Suprapubic skin (tissue), 4 donors: ENCODE results near the gene ADM2. TPM values are rescaled to one million over a fixed set of nuclear protein-coding genes. Genes with fewer than 3 reads are reported as not detected.

ENCODE experiments used
- DNase-seq, 2 donors: peaks; one replicate each; pipeline ENCODE4 v3.0.0-alpha.2; 2019; ENCODE audit warnings: low spot score in 2 of 2
- H3K27ac ChIP-seq: fragments of 200-600 bp; sonication (generic); one replicate; pipeline ENCODE4 v1.5.1; 2019
- H3K27me3 ChIP-seq: fragments of 200-600 bp; sonication (generic); one replicate; pipeline ENCODE4 v1.5.1; 2019
- H3K36me3 ChIP-seq: fragments of 200-600 bp; sonication (generic); one replicate; pipeline ENCODE4 v1.5.1; 2019
- H3K4me1 ChIP-seq: fragments of 200-600 bp; sonication (generic); one replicate; pipeline ENCODE4 v1.5.1; 2019
- H3K4me3 ChIP-seq: fragments of 200-600 bp; sonication (generic); one replicate; pipeline ENCODE4 v1.5.1; 2019; ENCODE audit warnings: mild to moderate bottlenecking
- H3K9me3 ChIP-seq: fragments of 200-600 bp; sonication (generic); one replicate; pipeline ENCODE4 v1.5.1; 2019
- EP300 ChIP-seq: sonication (generic); formaldehyde crosslinking; IDR thresholded peaks from one replicate; pipeline ENCODE4 v1.6.1; 2017; ENCODE audit warnings: antibody characterized with exemption
- POLR2A ChIP-seq, 2 donors: fragments of 450-650 bp; IDR thresholded peaks; one replicate each; pipeline ENCODE4 v1.6.1; 2017; ENCODE audit warnings: antibody characterized with exemption in 2 of 2, mild to moderate bottlenecking in 2 of 2, moderate library complexity in 2 of 2
- POLR2AphosphoS5 ChIP-seq, 3 donors: sonication (generic); formaldehyde crosslinking; IDR thresholded peaks; one replicate each; pipeline ENCODE4 v1.6.1; 2017; ENCODE audit warnings: antibody characterized with exemption in 3 of 3
- WGBS: methylation state at CpG from one replicate; pipeline ENCODE4 v1.1.5; 2018; 5-methylcytosine and 5-hydroxymethylcytosine counted together
- total RNA-seq, 4 donors: library from RNA; depleted of rRNA; stranded (reverse); fragments of >200 nt; gene quantifications; one replicate each; pipeline ENCODE4 v1.1.0, GENCODE V29; 2016
- TF ChIP-seq, protein P1 (sequence below), 2 donors: fragments of 200-600 bp in 1 of 2; fragments of 450-650 bp in 1 of 2; sonication (generic) in 1 of 2; IDR thresholded peaks; one replicate each; pipeline ENCODE4 v1.5.1; 2016 to 2019; ENCODE audit warnings: antibody characterized with exemption in 2 of 2, mild to moderate bottlenecking in 1 of 2, moderate library complexity in 1 of 2

ADM2 gene
- total RNA-seq, 4 donors from 2014 or later: 0.24 to 2.7 (median 0.30) TPM; not detected in 1

DNA sequence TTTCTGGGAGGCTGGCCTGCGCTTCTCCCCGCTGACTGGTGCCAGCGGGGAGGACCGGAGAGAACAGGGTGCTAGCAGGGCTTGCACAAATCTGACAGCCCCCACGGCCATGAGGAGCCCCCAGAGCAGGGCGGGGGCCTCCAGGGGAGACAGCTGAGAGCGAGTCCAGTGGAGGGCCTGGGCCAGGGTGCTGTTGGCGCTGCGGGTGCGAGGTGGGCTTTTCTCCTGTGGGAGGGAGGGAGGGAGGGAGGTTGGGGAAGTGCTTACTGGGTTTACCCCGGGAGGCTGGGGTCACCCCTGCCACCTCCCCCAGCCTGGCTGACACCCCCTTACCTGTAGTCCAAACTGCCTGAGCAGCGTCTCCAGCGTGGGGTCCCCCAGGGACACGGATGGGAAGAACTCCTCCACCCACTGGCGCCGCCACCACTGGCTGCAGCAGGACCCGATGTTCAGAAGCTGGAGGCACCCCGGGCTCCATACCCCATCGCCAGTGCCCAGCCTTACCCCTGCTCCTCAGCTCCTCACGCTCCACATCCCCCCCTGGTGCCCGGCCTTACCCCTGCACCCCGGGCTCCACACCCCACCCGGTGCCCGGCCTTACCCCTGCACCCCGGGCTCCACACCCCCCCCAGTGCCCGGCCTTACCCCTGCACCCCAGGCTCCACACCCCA lies 22.3 kb downstream of the ADM2 start:
- H3K27ac ChIP-seq: no peak overlapping the region
- no peaks in the 10 kb centered on the region for H3K9me3 ChIP-seq
- H3K4me3 ChIP-seq: no peak overlapping the region
- WGBS: 74% methylated on average over 17 of the region's 26 CpGs
- H3K36me3 ChIP-seq: peaks cover 37% of the 10 kb centered on the region
- peak in 1 of 2 donors; percentile 67 for DNase-seq
- TF ChIP-seq POLR2A (IDR thresholded peaks at IDR 0.05) (no peak), POLR2AphosphoS5 (IDR thresholded peaks at IDR 0.05) (no peak), EP300 (no peak)
- TF ChIP-seq, protein P1, sequence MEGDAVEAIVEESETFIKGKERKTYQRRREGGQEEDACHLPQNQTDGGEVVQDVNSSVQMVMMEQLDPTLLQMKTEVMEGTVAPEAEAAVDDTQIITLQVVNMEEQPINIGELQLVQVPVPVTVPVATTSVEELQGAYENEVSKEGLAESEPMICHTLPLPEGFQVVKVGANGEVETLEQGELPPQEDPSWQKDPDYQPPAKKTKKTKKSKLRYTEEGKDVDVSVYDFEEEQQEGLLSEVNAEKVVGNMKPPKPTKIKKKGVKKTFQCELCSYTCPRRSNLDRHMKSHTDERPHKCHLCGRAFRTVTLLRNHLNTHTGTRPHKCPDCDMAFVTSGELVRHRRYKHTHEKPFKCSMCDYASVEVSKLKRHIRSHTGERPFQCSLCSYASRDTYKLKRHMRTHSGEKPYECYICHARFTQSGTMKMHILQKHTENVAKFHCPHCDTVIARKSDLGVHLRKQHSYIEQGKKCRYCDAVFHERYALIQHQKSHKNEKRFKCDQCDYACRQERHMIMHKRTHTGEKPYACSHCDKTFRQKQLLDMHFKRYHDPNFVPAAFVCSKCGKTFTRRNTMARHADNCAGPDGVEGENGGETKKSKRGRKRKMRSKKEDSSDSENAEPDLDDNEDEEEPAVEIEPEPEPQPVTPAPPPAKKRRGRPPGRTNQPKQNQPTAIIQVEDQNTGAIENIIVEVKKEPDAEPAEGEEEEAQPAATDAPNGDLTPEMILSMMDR (IDR thresholded peaks at IDR 0.05): no peak
- H3K27me3 ChIP-seq: no peaks in the 10 kb centered on the region
- peaks cover 33% of the 10 kb centered on the region for H3K4me1 ChIP-seq

DNA sequence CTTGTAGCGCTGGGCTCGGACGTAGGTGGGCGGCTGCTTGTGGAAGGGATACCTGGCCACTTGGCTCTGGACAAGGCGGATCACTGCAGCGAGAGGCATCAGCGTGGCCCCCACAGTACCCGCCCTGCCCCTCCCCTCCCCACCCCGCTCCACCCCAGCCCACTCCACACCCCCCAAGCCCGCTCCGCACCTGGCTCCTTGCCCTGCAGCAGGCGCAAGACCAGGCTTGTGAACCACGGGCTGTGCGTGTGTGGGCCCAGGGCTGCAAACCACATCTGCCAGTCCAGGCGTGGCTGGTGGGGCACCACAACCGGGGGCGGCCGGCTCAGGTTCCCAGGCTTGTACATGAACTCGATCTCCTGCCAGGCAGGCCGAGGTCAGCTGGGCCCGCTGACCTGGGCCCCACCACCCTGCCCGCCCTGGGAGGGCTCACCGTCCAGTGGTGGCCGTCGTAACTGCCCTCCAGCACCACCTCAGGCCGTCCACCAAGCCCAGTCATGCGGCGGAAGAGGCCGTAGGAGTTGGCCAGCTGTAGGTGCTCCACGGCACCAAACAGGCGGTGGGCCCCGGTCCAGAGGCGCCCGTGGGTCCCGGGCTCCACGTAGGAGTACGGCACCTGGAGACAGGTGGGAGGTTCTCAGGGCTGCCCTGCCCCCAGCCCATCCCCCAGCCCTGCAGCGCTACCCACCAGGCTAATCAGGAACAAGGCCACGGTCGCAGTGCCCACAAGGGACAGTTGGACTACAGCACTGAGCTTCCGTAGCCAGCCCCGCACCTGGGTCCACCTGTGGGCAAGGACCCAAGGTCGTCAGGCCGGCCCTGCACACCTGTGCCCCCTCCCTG lies 23.2 kb downstream of the ADM2 start:
- WGBS: 85% methylated on average over 15 of the region's 44 CpGs
- Histone ChIP-seq H3K36me3 (peaks cover 37% of the 10 kb centered on the region), H3K4me1 (peaks cover 41% of the 10 kb centered on the region), H3K27ac (no peak overlapping the region), H3K4me3 (no peak overlapping the region), H3K9me3 (no peaks in the 10 kb centered on the region), H3K27me3 (no peaks in the 10 kb centered on the region)
- peak; percentile 68 to 79 for DNase-seq
- TF ChIP-seq EP300 (no peak), POLR2A (IDR thresholded peaks at IDR 0.05) (no peak), POLR2AphosphoS5 (IDR thresholded peaks at IDR 0.05) (no peak)
- TF ChIP-seq, protein P1 (IDR thresholded peaks at IDR 0.05): no peak

DNA sequence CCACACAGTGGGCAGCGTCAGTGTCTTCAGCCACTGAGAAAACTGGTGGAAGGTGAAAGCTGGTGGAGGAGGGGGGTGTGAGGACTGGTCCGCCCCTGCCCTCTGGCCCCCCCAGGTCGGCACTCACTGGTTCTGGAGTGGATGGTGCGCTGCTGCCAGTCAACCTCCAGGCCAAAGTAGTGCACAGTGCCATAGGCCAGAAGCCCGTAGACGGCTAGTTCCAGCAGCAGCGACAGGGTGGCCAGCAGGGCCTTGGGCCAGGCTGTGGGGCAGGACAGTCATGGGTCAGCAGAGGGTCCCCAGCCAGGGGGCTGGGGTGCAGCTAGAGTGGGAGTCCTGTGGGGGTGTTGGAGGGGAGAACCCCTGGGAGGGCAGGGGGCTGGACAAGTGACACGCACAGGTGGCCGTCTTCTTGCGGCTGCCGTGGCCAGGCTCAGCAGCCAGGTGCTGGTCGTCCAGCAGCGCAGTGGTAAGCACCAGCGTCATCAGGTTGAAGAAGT lies 24.0 kb downstream of the ADM2 start:
- Histone ChIP-seq H3K4me1 (peaks cover 44% of the 10 kb centered on the region), H3K4me3 (no peak overlapping the region), H3K9me3 (no peaks in the 10 kb centered on the region), H3K27ac (no peak overlapping the region), H3K36me3 (peaks cover 38% of the 10 kb centered on the region), H3K27me3 (no peaks in the 10 kb centered on the region)
- TF ChIP-seq POLR2A (IDR thresholded peaks at IDR 0.05) (no peak), POLR2AphosphoS5 (IDR thresholded peaks at IDR 0.05) (no peak), EP300 (no peak)
- TF ChIP-seq, protein P1 (IDR thresholded peaks at IDR 0.05): no peak
- DNase-seq: peak; percentile 53 to 75
- WGBS: no CpG with 5 or more reads among the region's 14 CpGs

DNA sequence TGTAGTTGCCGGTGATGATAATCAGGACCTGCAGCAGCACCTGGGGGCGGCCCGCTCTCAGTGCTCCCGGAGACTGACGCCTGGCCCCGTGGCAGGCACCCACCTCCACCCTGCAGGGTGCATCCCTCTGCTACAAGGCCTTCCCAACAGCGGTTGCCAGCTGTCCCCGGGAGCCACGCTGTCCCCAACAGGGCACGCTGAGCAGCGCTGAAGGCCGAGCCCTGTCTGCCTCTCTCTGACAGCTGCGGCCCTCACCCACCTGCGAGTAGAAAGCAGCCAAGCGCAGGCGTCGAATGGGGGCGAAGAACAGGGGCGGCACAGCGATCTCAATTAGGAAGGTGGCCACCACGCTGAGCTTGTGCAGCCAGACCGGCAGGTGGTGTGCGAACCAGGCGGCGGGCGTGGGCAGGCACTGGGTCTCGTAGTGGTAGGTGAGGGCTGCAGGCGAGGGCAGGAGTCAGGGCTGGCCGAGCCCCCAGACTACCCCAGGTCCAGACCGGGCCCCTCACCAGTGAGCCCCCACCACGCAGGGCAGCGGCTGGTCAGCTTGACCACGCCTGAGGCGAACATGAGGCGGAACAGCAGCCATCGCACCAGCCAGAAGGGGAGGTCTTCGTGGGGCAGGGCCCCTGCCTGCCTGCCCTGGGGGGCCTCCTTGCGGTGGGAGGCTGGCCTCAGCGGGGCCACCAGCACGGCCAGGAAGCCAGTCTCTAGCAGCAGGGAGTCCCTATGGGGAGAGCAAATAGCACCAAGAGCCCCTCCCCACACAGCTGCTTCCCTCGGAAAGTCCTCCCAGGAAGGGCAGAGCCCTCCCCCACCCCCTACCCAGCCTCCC lies 24.6 kb downstream of the ADM2 start:
- Histone ChIP-seq H3K4me1 (peaks cover 44% of the 10 kb centered on the region), H3K36me3 (peaks cover 43% of the 10 kb centered on the region), H3K27ac (no peak overlapping the region), H3K4me3 (peak overlapping the region; percentile 81), H3K9me3 (no peaks in the 10 kb centered on the region), H3K27me3 (no peaks in the 10 kb centered on the region)
- TF ChIP-seq EP300 (no peak), POLR2AphosphoS5 (IDR thresholded peaks at IDR 0.05) (no peak), POLR2A (IDR thresholded peaks at IDR 0.05) (no peak)
- TF ChIP-seq, protein P1 (IDR thresholded peaks at IDR 0.05): no peak
- WGBS: 100% methylated on average over 1 of the region's 41 CpGs
- DNase-seq: peak in 1 of 2 donors; percentile 73
